GM15510 (cell line): ENCODE results near the gene NT5DC1.

Source experiments
- POLR2A ChIP-seq: IDR thresholded peaks from 3 replicates; pipeline ENCODE4 v1.6.1; 2011; ENCODE audit warnings: borderline replicate concordance; ENCODE audit not compliant: insufficient read length; ENCODE audit errors: extremely low read depth

The NT5DC1 gene

DNA sequence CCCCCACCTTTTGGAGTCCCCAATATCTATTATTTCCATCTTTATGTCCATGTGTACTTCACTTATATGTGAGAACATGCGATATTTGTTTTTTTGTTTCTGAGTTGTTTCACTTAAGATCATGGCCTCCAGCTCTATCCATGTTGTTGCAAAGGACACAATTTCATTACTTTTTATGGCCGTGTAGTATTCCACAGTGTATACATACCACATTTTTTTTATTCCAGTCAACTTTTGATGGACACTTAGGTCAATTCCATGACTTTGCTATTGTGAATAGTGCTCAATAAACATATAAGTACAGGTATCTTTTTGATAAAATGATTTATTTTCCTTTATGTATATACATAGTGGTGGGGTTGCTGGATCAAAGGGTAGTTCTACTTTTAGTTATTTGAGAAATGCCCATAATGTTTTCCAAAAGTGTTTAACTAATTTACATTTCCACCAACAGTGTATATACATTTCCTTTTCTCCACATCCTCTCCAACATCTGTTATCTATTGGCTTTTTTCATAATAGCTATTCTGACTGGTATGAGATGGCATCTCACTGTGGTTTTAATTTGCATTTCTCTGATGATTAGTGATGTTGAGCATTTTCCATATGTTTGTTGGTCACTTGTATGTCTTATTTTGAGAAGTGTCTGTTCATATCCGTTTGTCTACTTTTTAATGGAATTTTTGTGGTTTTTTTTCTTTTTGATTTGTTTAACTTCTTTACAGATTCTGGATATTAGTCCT lies 59.3 kb downstream of the NT5DC1 start:
- TF ChIP-seq POLR2A = no peak

DNA sequence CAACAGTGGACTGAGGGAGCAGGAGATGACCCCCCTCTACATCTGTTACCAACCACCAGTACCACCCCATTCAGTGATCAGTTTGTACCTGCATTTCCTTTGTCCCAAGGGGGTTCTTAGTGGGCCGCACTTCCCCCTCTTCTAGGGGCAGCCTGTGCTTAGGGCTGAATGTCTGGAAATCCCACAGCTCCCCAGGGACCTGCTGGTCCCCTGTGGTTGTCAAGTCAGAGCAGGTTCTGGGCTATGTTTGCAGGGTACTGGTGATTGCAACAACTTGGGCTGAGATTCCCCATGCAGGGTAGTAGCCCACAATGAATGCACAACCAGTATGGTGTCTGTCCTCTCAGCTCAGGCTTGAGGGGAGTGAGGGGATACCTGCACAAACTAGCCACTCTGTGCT lies 64.9 kb downstream of the NT5DC1 start:
- no peak for TF ChIP-seq POLR2A

DNA sequence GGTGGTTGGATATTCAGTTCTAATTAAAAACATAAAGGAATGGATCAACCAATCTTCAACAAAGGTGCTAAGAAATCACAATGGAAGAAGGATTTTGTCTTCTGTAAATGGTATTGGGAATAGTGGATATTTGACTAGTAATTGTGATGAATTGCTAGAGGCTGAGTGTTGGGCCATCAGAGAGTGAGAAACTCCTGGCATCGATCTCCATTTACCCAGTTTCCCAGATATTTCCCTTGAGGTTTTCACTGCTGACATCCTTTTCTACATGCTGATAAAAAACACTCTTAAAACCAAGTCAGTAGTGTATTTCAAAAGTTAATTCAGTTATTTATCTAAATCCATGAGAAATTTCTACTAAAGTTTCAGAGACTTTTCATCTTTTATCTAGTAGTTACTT lies 65.7 kb downstream of the NT5DC1 start:
- TF ChIP-seq POLR2A = no peak

DNA sequence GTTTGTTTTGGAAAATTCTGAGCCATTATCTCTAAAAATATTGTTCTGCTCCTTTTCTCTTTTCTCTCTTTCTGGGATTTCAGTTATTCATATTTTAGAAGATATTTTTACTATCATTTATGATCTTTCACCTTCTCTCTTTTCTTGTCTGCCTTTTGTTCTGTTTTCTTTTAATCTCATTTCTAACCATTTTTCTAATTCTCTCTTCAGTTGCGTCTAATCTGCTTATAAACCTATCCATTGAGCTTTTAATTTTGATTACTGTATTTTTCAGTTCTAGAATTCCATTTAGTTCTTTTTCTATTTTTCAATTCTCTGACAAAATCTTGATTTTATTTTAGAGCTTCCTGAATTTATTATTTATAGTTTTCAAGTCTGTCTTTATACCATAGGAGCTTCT lies 67.5 kb downstream of the NT5DC1 start:
- no peak for TF ChIP-seq POLR2A

DNA sequence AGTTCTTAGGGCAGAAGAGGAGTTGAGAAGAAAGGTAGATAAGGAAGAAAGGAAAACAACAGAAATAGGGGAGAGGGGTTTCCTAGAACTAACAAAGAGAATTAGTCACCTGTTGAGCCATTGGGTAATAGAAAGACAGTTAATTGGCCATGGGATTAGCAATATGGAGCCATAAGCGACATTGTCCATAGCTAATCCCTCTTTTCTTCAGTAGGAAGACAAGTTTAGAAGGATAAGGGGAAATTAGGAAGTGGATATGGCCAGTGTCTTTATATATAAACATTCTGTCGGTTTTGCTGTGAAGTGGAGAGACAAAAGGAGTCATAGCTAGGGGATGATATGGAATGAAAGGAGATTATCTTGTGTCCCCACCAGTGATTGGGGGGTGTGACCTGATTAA lies 69.2 kb downstream of the NT5DC1 start:
- TF ChIP-seq POLR2A = no peak

DNA sequence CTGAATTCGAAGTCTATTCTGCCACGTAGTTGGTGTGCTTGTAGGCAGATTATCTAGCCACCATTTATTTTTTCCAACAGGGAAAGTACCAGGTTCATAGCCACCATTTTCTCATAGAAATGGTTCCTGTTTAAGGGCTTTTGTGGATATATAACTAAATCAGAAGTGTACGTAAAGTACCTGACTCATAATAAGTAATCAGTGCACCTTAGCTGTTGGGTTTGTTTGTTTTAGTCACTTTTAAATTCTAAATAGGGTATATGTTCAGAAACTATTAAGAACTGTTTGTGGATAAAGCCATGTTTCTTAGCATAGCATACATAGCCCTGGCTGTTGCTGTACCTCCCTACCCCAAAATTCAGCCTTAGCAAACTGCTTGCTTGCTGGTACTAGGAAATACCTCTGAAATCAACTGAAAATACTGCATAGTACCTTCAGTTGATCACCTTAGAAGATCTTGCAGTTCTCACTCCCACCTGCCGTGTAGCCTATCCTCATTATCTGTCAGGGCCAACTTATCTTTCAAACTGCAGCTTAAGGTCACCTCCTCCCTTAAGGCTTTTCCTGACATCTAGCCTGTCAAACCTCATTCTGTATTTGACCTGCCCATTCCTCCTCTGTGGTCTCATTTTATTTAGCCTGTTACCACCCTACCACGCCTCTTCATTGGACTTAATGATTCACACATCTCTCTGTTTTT lies 69.9 kb downstream of the NT5DC1 start:
- no peak for TF ChIP-seq POLR2A

GRCh38 chr6:116173928-116174327 lies 73.3 kb downstream of the NT5DC1 start:
- no peak for TF ChIP-seq POLR2A

DNA sequence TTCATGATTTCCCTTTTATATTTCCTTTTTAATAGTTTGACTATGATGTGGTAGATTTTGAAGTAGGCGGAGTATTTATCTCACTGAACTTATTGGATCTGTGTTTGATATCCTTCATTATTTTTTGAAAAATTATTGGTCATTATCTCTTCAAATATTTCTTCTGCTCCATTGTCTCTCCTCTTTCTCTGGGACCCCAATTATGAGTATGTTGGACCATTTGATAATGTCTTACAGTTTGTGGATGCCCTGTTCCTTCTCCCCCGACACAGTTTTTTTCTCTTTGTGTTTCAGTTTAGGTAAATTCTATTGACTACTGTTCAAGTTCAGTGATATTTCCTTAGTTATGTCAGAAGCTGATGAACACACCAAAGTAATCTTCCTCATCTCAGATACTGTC lies 74.7 kb downstream of the NT5DC1 start:
- TF ChIP-seq POLR2A = no peak

- TF ChIP-seq POLR2A = no peak
Observed at GRCh38 chr6:116176596-116176995, 75.9 kb downstream of the NT5DC1 start.

DNA sequence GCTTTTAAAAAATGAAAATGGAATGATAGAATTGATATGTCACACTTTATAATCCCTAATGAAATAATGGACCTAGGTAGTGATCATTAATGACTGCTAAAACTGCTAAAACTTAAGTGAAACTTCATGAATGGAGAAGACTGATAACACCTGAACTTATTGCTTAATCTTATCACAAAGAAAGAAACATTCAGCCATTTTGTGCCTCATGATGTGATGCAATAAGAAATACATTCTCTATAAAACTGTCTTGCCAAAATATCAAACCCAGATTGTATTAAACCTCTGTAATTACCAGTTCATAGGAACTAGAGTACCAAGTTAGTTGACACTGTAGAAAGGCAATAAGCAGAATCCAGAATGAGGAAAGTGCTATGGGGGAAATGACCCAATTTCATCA lies 79.7 kb downstream of the NT5DC1 start:
- TF ChIP-seq POLR2A = no peak

GRCh38 chr6:116189472-116189871 lies 88.8 kb downstream of the NT5DC1 start:
- no peak for TF ChIP-seq POLR2A

GRCh38 chr6:116190550-116190949 lies 89.9 kb downstream of the NT5DC1 start:
- no peak for TF ChIP-seq POLR2A

- TF ChIP-seq POLR2A = no peak
Observed at GRCh38 chr6:116191881-116192280, 91.2 kb downstream of the NT5DC1 start.

GRCh38 chr6:116192786-116193185 lies 92.1 kb downstream of the NT5DC1 start:
- no peak for TF ChIP-seq POLR2A

DNA sequence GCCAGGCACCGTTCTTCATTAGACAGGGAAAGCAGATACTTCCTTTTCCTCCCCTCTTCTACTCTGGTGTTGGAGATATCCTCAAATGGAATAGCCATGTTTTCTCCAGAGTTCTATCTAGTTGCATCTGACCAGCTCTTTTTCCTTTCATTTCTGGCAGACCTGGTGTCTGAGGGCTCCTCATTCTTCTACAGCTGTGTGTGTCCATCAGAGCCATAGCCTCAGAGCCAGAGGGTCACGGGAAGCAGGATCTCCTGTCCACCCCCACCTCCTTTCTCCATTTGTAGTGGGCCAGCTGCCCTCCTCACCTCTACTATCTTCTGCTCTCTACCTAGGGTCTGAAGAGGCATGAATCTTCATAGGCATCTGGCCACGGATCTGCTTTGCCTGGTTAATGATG lies 96.2 kb downstream of the NT5DC1 start:
- no peak for TF ChIP-seq POLR2A

- no peak for TF ChIP-seq POLR2A
Observed at GRCh38 chr6:116200619-116201249, 100.1 kb downstream of the NT5DC1 start.
